ENCODE data around the gene GPR89A. TPM values are rescaled to one million over a fixed set of nuclear protein-coding genes. Genes with fewer than 3 reads are reported as not detected.

The GPR89A gene
- total RNA-seq, 4 donors from 2014 or later, result 24.7 to 52.2 (median 28.7) TPM

DNA sequence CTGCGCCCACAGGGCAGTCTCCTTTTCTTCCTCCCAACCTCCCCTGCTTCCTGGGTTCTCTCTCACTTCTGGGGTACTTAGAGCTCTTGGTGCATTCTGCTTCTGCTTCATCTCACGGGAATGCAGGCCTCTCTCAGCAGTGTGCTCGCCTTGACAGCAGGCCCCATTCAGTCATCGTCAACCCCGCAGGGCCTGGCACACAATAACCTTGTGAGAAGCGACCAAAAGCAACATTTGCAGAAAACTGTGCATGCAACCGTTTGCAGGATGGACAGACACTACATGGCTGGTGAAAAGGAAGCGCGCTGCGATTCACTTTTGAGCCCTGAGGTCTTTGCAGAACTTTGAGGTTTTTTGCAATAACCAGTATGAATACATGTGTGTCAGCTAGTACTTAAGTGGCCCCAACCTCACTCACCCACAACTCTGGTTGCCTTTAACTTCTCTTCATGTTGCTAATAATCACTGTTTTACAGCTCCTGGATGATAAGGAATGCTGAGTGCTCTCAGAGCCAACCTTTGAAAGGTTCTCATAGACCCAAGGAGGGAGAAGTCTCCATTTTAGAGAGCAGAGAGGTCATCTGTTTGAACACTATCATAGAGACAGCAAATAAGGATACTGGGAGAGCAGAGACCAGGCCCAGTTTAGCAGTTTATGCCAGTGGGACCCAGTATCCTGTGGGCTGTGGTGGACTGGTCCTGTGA is 109.0 kb downstream of the GPR89A start:
- TF ChIP-seq, protein P1, sequence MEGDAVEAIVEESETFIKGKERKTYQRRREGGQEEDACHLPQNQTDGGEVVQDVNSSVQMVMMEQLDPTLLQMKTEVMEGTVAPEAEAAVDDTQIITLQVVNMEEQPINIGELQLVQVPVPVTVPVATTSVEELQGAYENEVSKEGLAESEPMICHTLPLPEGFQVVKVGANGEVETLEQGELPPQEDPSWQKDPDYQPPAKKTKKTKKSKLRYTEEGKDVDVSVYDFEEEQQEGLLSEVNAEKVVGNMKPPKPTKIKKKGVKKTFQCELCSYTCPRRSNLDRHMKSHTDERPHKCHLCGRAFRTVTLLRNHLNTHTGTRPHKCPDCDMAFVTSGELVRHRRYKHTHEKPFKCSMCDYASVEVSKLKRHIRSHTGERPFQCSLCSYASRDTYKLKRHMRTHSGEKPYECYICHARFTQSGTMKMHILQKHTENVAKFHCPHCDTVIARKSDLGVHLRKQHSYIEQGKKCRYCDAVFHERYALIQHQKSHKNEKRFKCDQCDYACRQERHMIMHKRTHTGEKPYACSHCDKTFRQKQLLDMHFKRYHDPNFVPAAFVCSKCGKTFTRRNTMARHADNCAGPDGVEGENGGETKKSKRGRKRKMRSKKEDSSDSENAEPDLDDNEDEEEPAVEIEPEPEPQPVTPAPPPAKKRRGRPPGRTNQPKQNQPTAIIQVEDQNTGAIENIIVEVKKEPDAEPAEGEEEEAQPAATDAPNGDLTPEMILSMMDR (IDR thresholded peaks at IDR 0.05; ENCODE audit: low read depth), result no peak

DNA sequence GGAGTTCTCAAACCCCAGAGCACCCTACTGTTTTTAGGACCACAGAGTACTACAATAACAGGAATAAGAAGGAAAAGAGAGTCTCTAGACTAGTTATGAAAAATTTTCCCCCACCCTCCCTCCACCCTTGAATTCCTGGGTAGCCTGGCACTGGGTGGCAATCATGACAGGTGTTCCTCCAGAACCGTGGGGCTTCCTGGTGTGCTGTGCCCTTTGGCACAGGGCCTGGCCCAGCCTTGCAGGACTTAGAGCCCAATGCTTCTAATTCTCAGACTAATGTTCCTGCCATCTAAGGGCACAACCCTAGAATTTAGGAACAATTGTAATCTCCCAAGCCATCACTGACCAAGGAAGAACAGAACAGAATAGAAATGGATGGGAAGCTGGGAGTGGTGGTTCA is 110.0 kb downstream of the GPR89A start:
- TF ChIP-seq, protein P1 (IDR thresholded peaks at IDR 0.05; ENCODE audit: low read depth), result no peak

DNA sequence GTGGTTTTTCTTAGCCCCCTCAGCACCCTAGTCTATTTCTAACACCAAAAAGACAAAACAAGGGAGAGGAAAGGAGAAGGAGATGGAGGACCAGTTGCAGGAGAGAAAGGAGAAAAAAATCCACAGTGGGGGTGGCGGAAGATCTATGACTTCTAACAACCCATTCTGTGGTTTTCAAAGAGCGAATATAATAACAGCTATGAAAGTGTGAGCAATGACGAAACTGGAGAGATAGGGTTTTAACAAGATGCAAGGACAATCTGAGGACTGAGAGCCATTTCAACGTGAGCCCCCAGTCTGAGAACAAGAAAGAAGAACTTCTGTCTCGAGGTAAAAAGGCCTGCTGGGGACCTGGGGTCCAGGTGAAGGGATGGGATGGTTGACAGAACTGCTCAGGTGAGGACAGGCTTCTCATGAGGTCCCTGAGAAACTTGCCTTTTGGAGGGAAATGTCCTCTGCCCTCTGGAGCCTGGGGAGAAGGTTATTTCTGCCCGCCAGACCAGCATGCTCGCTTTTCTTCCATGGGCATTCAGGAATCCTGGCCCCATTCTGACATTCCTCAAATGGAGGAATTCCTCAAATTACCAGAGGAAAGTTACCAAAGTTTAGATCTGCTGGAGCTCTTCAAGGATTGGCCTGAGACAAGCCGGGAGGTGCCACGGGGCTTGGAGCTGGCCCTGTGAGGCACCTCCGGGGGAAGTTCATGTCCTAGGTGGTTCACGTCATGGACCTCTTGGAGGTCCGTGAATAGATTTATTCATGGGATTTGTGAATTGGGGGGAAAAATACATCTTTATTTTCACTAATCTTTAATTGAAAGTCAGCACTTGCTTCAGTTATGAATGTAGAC is 111.7 kb downstream of the GPR89A start, which contains the start of gene CD160:
Gene CD160 (plus strand): TSS at position 270 of the 850 bp plus-strand sequence. CDS start 8,829 bp downstream, outside the sequence.
- TF ChIP-seq, protein P1 (IDR thresholded peaks at IDR 0.05; ENCODE audit: low read depth), result no peak

Other genes with a start within 250 kb of the GPR89A start
- gene NBPF20, start 182.4 kb upstream of the GPR89A start, total RNA-seq, result 1 to 10 TPM; 2.1 to 3.9 (median 2.7) TPM
- not detected for gene PDZK1, start 99.4 kb downstream of the GPR89A start, total RNA-seq
- gene CD160, start 111.5 kb downstream of the GPR89A start, total RNA-seq, result not detected
- 10 to 100 TPM; 17.0 to 33.7 (median 25.6) TPM for gene RNF115, start 216.1 kb downstream of the GPR89A start, total RNA-seq
- 10 to 100 TPM; 30.5 to 39.0 (median 37.1) TPM for gene POLR3C, start 216.2 kb downstream of the GPR89A start, total RNA-seq
- 1 to 10 TPM in 3 of 4 donors, under 1 TPM in 1; 0.75 to 4.6 (median 2.4) TPM for gene NUDT17, start 237.6 kb downstream of the GPR89A start, total RNA-seq

Data from subcutaneous adipose tissue (tissue), 4 donors.